Loucy (cell line): Measurements from ENCODE around the gene ENOX1.

ENCODE experiments used
- H2AFZ ChIP-seq: fragments of 200-600 bp; sonication (generic); 2 replicates; pipeline ENCODE4 v1.6.0; 2016; ENCODE audit warnings: antibody characterized with exemption, mild to moderate bottlenecking, low read length, moderate library complexity
- H3F3A ChIP-seq: fragments of 200-600 bp; 2 replicates; pipeline ENCODE4 v1.6.0; 2016; ENCODE audit warnings: antibody characterized with exemption, low read depth, mild to moderate bottlenecking
- H3K27me3 ChIP-seq: fragments of 200-600 bp; sonication (generic); 2 replicates; pipeline ENCODE4 v1.6.1; 2014; ENCODE audit warnings: low read length, mild to moderate bottlenecking; ENCODE audit not compliant: insufficient read depth, poor library complexity, severe bottlenecking
- H3K36me3 ChIP-seq: fragments of 200-600 bp; sonication (generic); 2 replicates; pipeline ENCODE4 v1.6.1; 2016; ENCODE audit warnings: low read length; ENCODE audit not compliant: insufficient read depth
- H3K4me1 ChIP-seq: fragments of 200-600 bp; sonication (generic); 2 replicates; pipeline ENCODE4 v1.5.1; 2014; ENCODE audit warnings: low read length, mild to moderate bottlenecking; ENCODE audit not compliant: insufficient read depth, poor library complexity, severe bottlenecking
- H3K4me2 ChIP-seq: fragments of 200-600 bp; sonication (generic); 2 replicates; pipeline ENCODE4 v1.6.0; 2014; ENCODE audit warnings: antibody characterized with exemption, low read length, low read depth, mild to moderate bottlenecking; ENCODE audit not compliant: poor library complexity, severe bottlenecking
- H3K4me3 ChIP-seq: fragments of 200-600 bp; sonication (generic); 2 replicates; pipeline ENCODE4 v1.5.1; 2014; ENCODE audit warnings: low read length, mild to moderate bottlenecking, mixed read lengths; ENCODE audit not compliant: poor library complexity, severe bottlenecking
- H3K79me2 ChIP-seq: fragments of 200-600 bp; sonication (generic); 2 replicates; pipeline ENCODE4 v1.6.1; 2014; ENCODE audit warnings: low read length; ENCODE audit not compliant: insufficient read depth
- H3K9ac ChIP-seq: fragments of 200-600 bp; sonication (generic); 2 replicates; pipeline ENCODE4 v1.6.0; 2014; ENCODE audit warnings: mild to moderate bottlenecking, low read depth, low read length, moderate library complexity; ENCODE audit not compliant: poor library complexity, severe bottlenecking
- H3K9me2 ChIP-seq: fragments of 200-600 bp; sonication (generic); replicated peaks from 2 replicates; pipeline ENCODE4 v1.6.1; 2016; ENCODE audit warnings: low read depth, low read length, mixed read lengths
- H3K9me3 ChIP-seq: fragments of 200-600 bp; sonication (generic); 2 replicates; pipeline ENCODE4 v1.6.1; 2014; ENCODE audit warnings: mild to moderate bottlenecking, antibody characterized with exemption, low read length, low read depth; ENCODE audit not compliant: insufficient read depth
- H4K20me1 ChIP-seq: fragments of 200-600 bp; sonication (generic); 2 replicates; pipeline ENCODE4 v1.6.0; 2014; ENCODE audit warnings: antibody characterized with exemption, low read length, mild to moderate bottlenecking; ENCODE audit not compliant: insufficient read depth, poor library complexity, severe bottlenecking
- CTCF ChIP-seq: fragments of 200-600 bp; sonication (generic); conservative IDR thresholded peaks from 2 replicates; pipeline ENCODE4 v1.5.1; 2014; ENCODE audit warnings: mild to moderate bottlenecking, antibody characterized with exemption, low read length
- EZH2phosphoT487 ChIP-seq: fragments of 200-600 bp; IDR thresholded peaks from 2 replicates; pipeline ENCODE4 v1.6.1; 2018; ENCODE audit warnings: antibody characterized with exemption, mild to moderate bottlenecking, moderate library complexity, borderline replicate concordance

Gene ENOX1

GRCh38 chr13:43291287-43292060 lies 495.3 kb downstream of the ENOX1 start:
- Histone ChIP-seq H3F3A (no peaks in the 10 kb centered on the region), H3K9me2 (no peaks in the 10 kb centered on the region), H2AFZ (no peak overlapping the region), H3K27me3 (no peaks in the 10 kb centered on the region), H3K4me1 (peaks cover 16% of the 10 kb centered on the region), H3K36me3 (no peaks in the 10 kb centered on the region), H3K4me3 (no peak overlapping the region), H3K79me2 (no peaks in the 10 kb centered on the region), H3K4me2 (no peak overlapping the region), H3K9me3 (no peaks in the 10 kb centered on the region), H3K9ac (no peak overlapping the region), H4K20me1 (no peaks in the 10 kb centered on the region)
- no peak for TF ChIP-seq EZH2phosphoT487
- no peak for TF ChIP-seq CTCF

- Histone ChIP-seq H3F3A (no peaks in the 10 kb centered on the region), H3K9ac (no peak overlapping the region)
- TF ChIP-seq EZH2phosphoT487 (no peak), CTCF (no peak)
Measured at GRCh38 chr13:43289470-43290255, 497.1 kb downstream of the ENOX1 start.

GRCh38 chr13:43286751-43287150 lies 500.0 kb downstream of the ENOX1 start:
- H3K27me3 ChIP-seq = no peaks in the 10 kb centered on the region
- no peak overlapping the region for H3K4me2 ChIP-seq
- no peaks in the 10 kb centered on the region for H3K9me3 ChIP-seq
- no peak overlapping the region for H3K9ac ChIP-seq
- TF ChIP-seq CTCF = no peak
- no peak for TF ChIP-seq EZH2phosphoT487
- no peaks in the 10 kb centered on the region for H3F3A ChIP-seq
- no peaks in the 10 kb centered on the region for H4K20me1 ChIP-seq
- no peaks in the 10 kb centered on the region for H3K79me2 ChIP-seq
- H3K4me1 ChIP-seq = peaks cover 16% of the 10 kb centered on the region
- H3K36me3 ChIP-seq = no peaks in the 10 kb centered on the region
- H3K4me3 ChIP-seq = no peak overlapping the region
- no peaks in the 10 kb centered on the region for H3K9me2 ChIP-seq
- no peak overlapping the region for H2AFZ ChIP-seq

More at GRCh38 chr13:43289470-43290255, 497.1 kb downstream of the ENOX1 start:
- Histone ChIP-seq H3K4me3 (no peak overlapping the region), H2AFZ (no peak overlapping the region), H3K4me1 (peaks cover 16% of the 10 kb centered on the region), H3K9me2 (no peaks in the 10 kb centered on the region), H3K79me2 (no peaks in the 10 kb centered on the region), H3K27me3 (no peaks in the 10 kb centered on the region), H3K4me2 (no peak overlapping the region), H3K36me3 (no peaks in the 10 kb centered on the region), H3K9me3 (no peaks in the 10 kb centered on the region), H4K20me1 (no peaks in the 10 kb centered on the region)
